EL (cell line): Measurements from ENCODE around the gene CLEC2B.

Source experiments
- DNase-seq: peaks from one replicate; pipeline ENCODE4 v3.0.0-alpha.2; 2016

Gene CLEC2B

DNA sequence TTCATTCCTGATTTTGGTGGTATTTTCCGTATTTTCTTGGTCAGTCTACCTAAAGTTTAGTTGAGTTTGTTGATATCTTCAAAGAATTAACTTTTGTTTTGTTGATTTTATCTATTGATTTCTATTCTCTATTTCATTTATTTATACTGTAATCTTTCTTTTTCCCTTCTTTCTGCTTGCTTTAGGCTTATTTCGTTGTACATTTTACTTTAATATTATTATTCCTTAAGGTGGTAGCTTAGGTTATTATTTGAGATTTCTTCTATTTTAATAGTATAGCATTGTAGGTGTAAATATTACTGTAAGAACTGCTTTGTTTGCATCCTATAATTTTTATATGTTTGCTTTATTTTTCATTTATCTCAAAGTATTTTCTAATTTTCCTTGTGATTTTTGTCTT is 63.3 kb downstream of the CLEC2B start:
- DNase-seq, result no peak
